ENCODE results near the gene GBP5. TPM values are rescaled to one million over a fixed set of nuclear protein-coding genes. Genes with fewer than 3 reads are reported as not detected.
A peak's percentile ranks its signal among the peaks of the same experiment; 100 is the strongest.
"Not testable (repeated sequence)": the region's sequence is repeated elsewhere in the genome, so short reads cannot be mapped to it uniquely, and the experiment has no call there.

GBP5 gene
- total RNA-seq, 1 donor from 2014 or later: 22.8 TPM

- peaks cover 74% of the 10 kb centered on the region for H3K36me3 Mint-ChIP-seq (ENCODE audit: low read depth)
- H3K4me1 Mint-ChIP-seq: peaks cover 10% of the 10 kb centered on the region
These were observed 10.6 kb downstream of the GBP5 start for GRCh38 chr1:89261926-89262515.

GRCh38 chr1:89260566-89261255 lies 11.9 kb downstream of the GBP5 start:
- no peak for ATAC-seq (ENCODE audit: low read depth)
- H3K27ac Mint-ChIP-seq: no peak overlapping the region
- intact Hi-C loops (cut with micrococcal nuclease): no loop called here
- CTCF ChIA-PET: no interaction called here
- no peak for DNase-seq
- no peak for TF ChIP-seq CTCF (IDR thresholded peaks at IDR 0.05)
- H3K9me3 Mint-ChIP-seq: peaks cover 10% of the 10 kb centered on the region
- H3K27me3 Mint-ChIP-seq: no peaks in the 10 kb centered on the region
- POLR2A ChIA-PET: no interaction called here
- H3K36me3 Mint-ChIP-seq (ENCODE audit: low read depth): peaks cover 69% of the 10 kb centered on the region
- no peak overlapping the region for H3K4me3 Mint-ChIP-seq
- H3K4me1 Mint-ChIP-seq: peaks cover 16% of the 10 kb centered on the region

More at GRCh38 chr1:89261926-89262515, 10.6 kb downstream of the GBP5 start:
- Mint-ChIP-seq H3K27ac (no peak overlapping the region), H3K4me3 (no peak overlapping the region), H3K9me3 (peaks cover 7% of the 10 kb centered on the region), H3K27me3 (no peaks in the 10 kb centered on the region)
- no peak for TF ChIP-seq CTCF (IDR thresholded peaks at IDR 0.05)
- DNase-seq: no peak
- intact Hi-C loops (cut with micrococcal nuclease): no loop called here
- no peak for ATAC-seq (ENCODE audit: low read depth)
- POLR2A ChIA-PET: no interaction called here
- CTCF ChIA-PET: no interaction called here

- H3K27ac Mint-ChIP-seq: no peak overlapping the region
- H3K4me3 Mint-ChIP-seq: no peak overlapping the region
- POLR2A ChIA-PET: interaction anchor here (0.6 kb wide), 1 partner anchor 61 kb away, joined by 3 read pairs; no protein-coding TSS in a partner anchor
- peaks cover 70% of the 10 kb centered on the region for H3K36me3 Mint-ChIP-seq (ENCODE audit: low read depth)
- peaks cover 10% of the 10 kb centered on the region for H3K9me3 Mint-ChIP-seq
- DNase-seq (no peak), ATAC-seq (ENCODE audit: low read depth) (no peak)
- no peak for TF ChIP-seq CTCF (IDR thresholded peaks at IDR 0.05)
- H3K4me1 Mint-ChIP-seq: peaks cover 16% of the 10 kb centered on the region
- CTCF ChIA-PET: no interaction called here
- intact Hi-C loops (cut with micrococcal nuclease): no loop called here
- no peaks in the 10 kb centered on the region for H3K27me3 Mint-ChIP-seq
These were observed 12.6 kb downstream of the GBP5 start for GRCh38 chr1:89260042-89260441.

- Mint-ChIP-seq H3K27me3 (no peaks in the 10 kb centered on the region), H3K36me3 (ENCODE audit: low read depth) (peaks cover 69% of the 10 kb centered on the region), H3K4me1 (peaks cover 16% of the 10 kb centered on the region), H3K27ac (no peak overlapping the region), H3K9me3 (peaks cover 13% of the 10 kb centered on the region), H3K4me3 (no peak overlapping the region)
- ChIA-PET CTCF (no interaction called here), POLR2A (interaction anchor here (0.6 kb wide), 1 partner anchor 60 kb away, joined by 3 read pairs; no protein-coding TSS in a partner anchor)
- DNase-seq: no peak
- no peak for TF ChIP-seq CTCF (IDR thresholded peaks at IDR 0.05)
- intact Hi-C loops (cut with micrococcal nuclease): no loop called here
- ATAC-seq (ENCODE audit: low read depth): no peak
These were observed 13.2 kb downstream of the GBP5 start for GRCh38 chr1:89259283-89259971.

- intact Hi-C loops (cut with micrococcal nuclease): no loop called here
- TF ChIP-seq CTCF (IDR thresholded peaks at IDR 0.05): no peak
- H3K27me3 Mint-ChIP-seq: no peaks in the 10 kb centered on the region
- CTCF ChIA-PET: no interaction called here
- no peak overlapping the region for H3K4me3 Mint-ChIP-seq
- ATAC-seq (ENCODE audit: low read depth) (peak; percentile 25), DNase-seq (no peak)
- H3K9me3 Mint-ChIP-seq: peaks cover 17% of the 10 kb centered on the region
- H3K36me3 Mint-ChIP-seq (ENCODE audit: low read depth): peaks cover 52% of the 10 kb centered on the region
- H3K4me1 Mint-ChIP-seq: peaks cover 16% of the 10 kb centered on the region
- POLR2A ChIA-PET: no interaction called here
- peak overlapping the region; percentile 56 for H3K27ac Mint-ChIP-seq
These were observed 15.6 kb downstream of the GBP5 start for GRCh38 chr1:89257041-89257440.

- POLR2A ChIA-PET; intact Hi-C loops (cut with micrococcal nuclease): not testable (repeated sequence)
- H3K9me3 Mint-ChIP-seq: peaks cover 17% of the 10 kb centered on the region
These were observed 17.1 kb downstream of the GBP5 start for GRCh38 chr1:89255581-89255980.

More at GRCh38 chr1:89255581-89255980, 17.1 kb downstream of the GBP5 start:
- H3K4me3 Mint-ChIP-seq; H3K27me3 Mint-ChIP-seq; H3K27ac Mint-ChIP-seq; ATAC-seq (ENCODE audit: low read depth); CTCF ChIA-PET; DNase-seq: not testable (repeated sequence)
- peaks cover 16% of the 10 kb centered on the region for H3K4me1 Mint-ChIP-seq
- peaks cover 37% of the 10 kb centered on the region for H3K36me3 Mint-ChIP-seq (ENCODE audit: low read depth)
